EL (cell line): Measurements from ENCODE around the gene NEK11.
"Not testable (repeated sequence)": the region's sequence is repeated elsewhere in the genome, so short reads cannot be mapped to it uniquely, and the experiment has no call there.

Experiments used
- DNase-seq: peaks from one replicate; pipeline ENCODE4 v3.0.0-alpha.2; 2016

Gene NEK11

GRCh38 chr3:131317667-131318066 is 291.0 kb downstream of the NEK11 start:
- DNase-seq, result no peak

- DNase-seq, result no peak
Measured at GRCh38 chr3:131323014-131323413, 296.3 kb downstream of the NEK11 start.

- no peak for DNase-seq
Measured at GRCh38 chr3:131323792-131324191, 297.1 kb downstream of the NEK11 start.

- DNase-seq, result peak; percentile 8
Measured at GRCh38 chr3:131324923-131325322, 298.2 kb downstream of the NEK11 start.

GRCh38 chr3:131326307-131326706 is 299.6 kb downstream of the NEK11 start:
- peak; percentile 56 for DNase-seq

GRCh38 chr3:131328721-131329120 is 302.0 kb downstream of the NEK11 start:
- no peak for DNase-seq

- DNase-seq, result no peak
Measured at GRCh38 chr3:131329774-131330173, 303.1 kb downstream of the NEK11 start.

- not testable (repeated sequence) for DNase-seq
Measured at GRCh38 chr3:131331456-131332085, 304.9 kb downstream of the NEK11 start.

GRCh38 chr3:131338948-131339640 is 312.4 kb downstream of the NEK11 start:
- peak; percentile 16 for DNase-seq

GRCh38 chr3:131341761-131342160 is 315.1 kb downstream of the NEK11 start:
- DNase-seq, result no peak

- peak; percentile 13 for DNase-seq
Measured at GRCh38 chr3:131348911-131349310, 322.2 kb downstream of the NEK11 start.

GRCh38 chr3:131349454-131349853 is 322.8 kb downstream of the NEK11 start:
- no peak for DNase-seq

- peak; percentile 97 for DNase-seq
Measured at GRCh38 chr3:131349946-131350347, 323.3 kb downstream of the NEK11 start.

- peak; percentile 51 for DNase-seq
Measured at GRCh38 chr3:131350506-131350905, 323.8 kb downstream of the NEK11 start.

GRCh38 chr3:131353016-131353877 is 326.6 kb downstream of the NEK11 start:
- DNase-seq, result peak; percentile 11

GRCh38 chr3:131353986-131354385 is 327.3 kb downstream of the NEK11 start:
- DNase-seq, result no peak

GRCh38 chr3:131356006-131356595 is 329.4 kb downstream of the NEK11 start:
- DNase-seq, result peak; percentile 90

- no peak for DNase-seq
Measured at GRCh38 chr3:131357275-131357674, 330.6 kb downstream of the NEK11 start.

- no peak for DNase-seq
Measured at GRCh38 chr3:131360191-131360755, 333.6 kb downstream of the NEK11 start.

GRCh38 chr3:131361066-131361463 is 334.4 kb downstream of the NEK11 start:
- not testable (repeated sequence) for DNase-seq

GRCh38 chr3:131361464-131362421 is 335.1 kb downstream of the NEK11 start:
- DNase-seq, result no peak

- DNase-seq, result no peak
Measured at GRCh38 chr3:131363275-131363674, 336.6 kb downstream of the NEK11 start.
